Type B pancreatic cell (in vitro differentiated cells): ENCODE measurements around the gene TEX54. TPM values are rescaled to one million over a fixed set of nuclear protein-coding genes. Genes with fewer than 3 reads are reported as not detected.
A peak's percentile ranks its signal among the peaks of the same experiment; 100 is the strongest.

Experiments used
- DNase-seq: peaks from one replicate; pipeline ENCODE4 v3.0.0; 2021; ENCODE audit warnings: mixed read lengths; ENCODE audit not compliant: unreplicated experiment; ENCODE audit errors: extremely low spot score
- H3K27ac Mint-ChIP-seq: 2 replicates; pipeline ENCODE4 v1.8.0; 2021; ENCODE audit warnings: mild to moderate bottlenecking, mixed read lengths
- H3K27me3 Mint-ChIP-seq: 2 replicates; pipeline ENCODE4 v1.8.0; 2021; ENCODE audit warnings: mixed read lengths
- H3K36me3 Mint-ChIP-seq: 2 replicates; pipeline ENCODE4 v1.8.0; 2021; ENCODE audit warnings: mixed read lengths
- H3K4me1 Mint-ChIP-seq: one replicate; pipeline ENCODE4 v1.8.0; 2021; ENCODE audit warnings: mixed read lengths; ENCODE audit not compliant: unreplicated experiment
- H3K4me3 Mint-ChIP-seq: 2 replicates; pipeline ENCODE4 v1.8.0; 2021; ENCODE audit warnings: mild to moderate bottlenecking, mixed read lengths
- H3K9me3 Mint-ChIP-seq: 2 replicates; pipeline ENCODE4 v1.8.0; 2021; ENCODE audit warnings: mixed read lengths
- CTCF ChIP-seq: fragments of 200-600 bp; sonication (generic); conservative IDR thresholded peaks from 2 replicates; pipeline ENCODE4 v1.5.0; 2021; ENCODE audit warnings: antibody characterized with exemption, mild to moderate bottlenecking
- total RNA-seq: library from RNA; stranded (reverse); gene quantifications from 2 replicates; pipeline ENCODE4 v1.2.1, GENCODE V29; 2021; ENCODE audit warnings: low replicate concordance

The TEX54 gene
- total RNA-seq, 1 donor from 2014 or later, result not detected

GRCh38 chr11:62823677-62824076, 9.0 kb downstream of the TEX54 start:
- H3K36me3 Mint-ChIP-seq, result peaks cover 36% of the 10 kb centered on the region
- no peak for DNase-seq
- no peaks in the 10 kb centered on the region for H3K27me3 Mint-ChIP-seq
- TF ChIP-seq CTCF, result no peak
- no peak overlapping the region for H3K27ac Mint-ChIP-seq
- no peaks in the 10 kb centered on the region for H3K9me3 Mint-ChIP-seq
- H3K4me1 Mint-ChIP-seq, result no peaks in the 10 kb centered on the region
- no peak overlapping the region for H3K4me3 Mint-ChIP-seq

- H3K27me3 Mint-ChIP-seq, result no peaks in the 10 kb centered on the region
- TF ChIP-seq CTCF, result no peak
- H3K4me1 Mint-ChIP-seq, result no peaks in the 10 kb centered on the region
- no peak overlapping the region for H3K4me3 Mint-ChIP-seq
- peaks cover 14% of the 10 kb centered on the region for H3K36me3 Mint-ChIP-seq
- DNase-seq, result no peak
- H3K27ac Mint-ChIP-seq, result no peak overlapping the region
- H3K9me3 Mint-ChIP-seq, result no peaks in the 10 kb centered on the region
Measured at GRCh38 chr11:62817129-62817528, 15.5 kb downstream of the TEX54 start.

GRCh38 chr11:62816557-62816956, 16.1 kb downstream of the TEX54 start:
- no peaks in the 10 kb centered on the region for H3K27me3 Mint-ChIP-seq
- no peak for TF ChIP-seq CTCF
- DNase-seq, result no peak
- peaks cover 14% of the 10 kb centered on the region for H3K36me3 Mint-ChIP-seq
- H3K4me1 Mint-ChIP-seq, result no peaks in the 10 kb centered on the region
- no peaks in the 10 kb centered on the region for H3K9me3 Mint-ChIP-seq
- no peak overlapping the region for H3K4me3 Mint-ChIP-seq
- no peak overlapping the region for H3K27ac Mint-ChIP-seq

GRCh38 chr11:62811659-62812058, 21.0 kb downstream of the TEX54 start:
- no peaks in the 10 kb centered on the region for H3K27me3 Mint-ChIP-seq
- no peaks in the 10 kb centered on the region for H3K9me3 Mint-ChIP-seq
- H3K4me3 Mint-ChIP-seq, result no peak overlapping the region
- H3K4me1 Mint-ChIP-seq, result peaks cover 3% of the 10 kb centered on the region
- no peak for TF ChIP-seq CTCF
- H3K27ac Mint-ChIP-seq, result no peak overlapping the region
- DNase-seq, result no peak
- peaks cover 9% of the 10 kb centered on the region for H3K36me3 Mint-ChIP-seq

- H3K9me3 Mint-ChIP-seq, result no peaks in the 10 kb centered on the region
- H3K27ac Mint-ChIP-seq, result no peak overlapping the region
- H3K4me3 Mint-ChIP-seq, result no peak overlapping the region
- H3K36me3 Mint-ChIP-seq, result peaks cover 9% of the 10 kb centered on the region
- no peak for TF ChIP-seq CTCF
- no peak for DNase-seq
- no peaks in the 10 kb centered on the region for H3K27me3 Mint-ChIP-seq
- H3K4me1 Mint-ChIP-seq, result peaks cover 3% of the 10 kb centered on the region
Measured at GRCh38 chr11:62810748-62811147, 21.9 kb downstream of the TEX54 start.

- Mint-ChIP-seq H3K4me1 (peaks cover 12% of the 10 kb centered on the region), H3K27me3 (no peaks in the 10 kb centered on the region), H3K36me3 (peaks cover 13% of the 10 kb centered on the region), H3K27ac (peak overlapping the region; percentile 98), H3K9me3 (no peaks in the 10 kb centered on the region), H3K4me3 (peak overlapping the region; percentile 100)
- DNase-seq, result no peak
- TF ChIP-seq CTCF, result no peak
Measured at GRCh38 chr11:62806611-62807121, 26.0 kb downstream of the TEX54 start.
